Measurements from ENCODE around the gene RBBP8.
"Not testable (repeated sequence)": the region's sequence is repeated elsewhere in the genome, so short reads cannot be mapped to it uniquely, and the experiment has no call there.

The RBBP8 gene

DNA sequence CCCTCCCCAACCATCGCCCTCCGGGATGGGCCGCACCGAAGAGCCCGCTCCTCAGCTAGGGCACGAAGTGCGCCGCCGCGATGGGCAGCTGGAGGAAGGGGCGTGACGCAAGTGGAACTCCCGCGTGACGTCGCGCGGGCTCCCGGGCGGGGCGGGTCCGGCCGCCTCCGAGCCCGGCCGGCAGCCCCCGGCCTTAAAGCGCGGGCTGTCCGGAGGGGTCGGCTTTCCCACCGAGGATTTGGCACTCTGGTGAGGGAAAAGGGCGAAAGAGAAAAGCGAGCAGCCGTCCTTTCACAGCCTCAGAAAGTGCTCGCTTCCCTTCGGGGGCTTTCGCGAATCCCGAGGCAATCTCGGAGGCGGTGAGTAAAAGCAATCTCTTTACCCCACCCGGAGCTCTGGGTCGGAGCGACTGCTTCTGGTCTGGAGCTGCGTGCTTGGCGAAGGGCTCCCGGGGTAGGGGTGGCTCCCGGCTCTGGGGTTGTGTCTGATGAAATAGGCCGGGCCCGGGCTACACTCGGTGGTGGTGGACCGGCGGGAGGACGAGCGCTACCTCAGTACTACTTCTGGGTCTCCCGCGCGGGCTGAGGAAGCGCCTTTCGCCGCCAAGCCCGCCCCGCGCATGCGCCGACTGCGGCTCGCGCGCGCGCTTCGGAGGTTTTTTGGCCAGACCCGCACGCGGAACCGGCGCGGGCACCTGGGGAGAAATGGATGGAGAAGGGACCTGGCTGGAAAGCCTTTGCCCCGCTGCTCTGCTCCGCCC lies at the start of gene RBBP8:
RBBP8 (plus strand) TSS at position 123 of the 760 bp plus-strand sequence. CDS start 3,524 bp downstream, outside the sequence.
- DNase-seq: peak; percentile 79

DNA sequence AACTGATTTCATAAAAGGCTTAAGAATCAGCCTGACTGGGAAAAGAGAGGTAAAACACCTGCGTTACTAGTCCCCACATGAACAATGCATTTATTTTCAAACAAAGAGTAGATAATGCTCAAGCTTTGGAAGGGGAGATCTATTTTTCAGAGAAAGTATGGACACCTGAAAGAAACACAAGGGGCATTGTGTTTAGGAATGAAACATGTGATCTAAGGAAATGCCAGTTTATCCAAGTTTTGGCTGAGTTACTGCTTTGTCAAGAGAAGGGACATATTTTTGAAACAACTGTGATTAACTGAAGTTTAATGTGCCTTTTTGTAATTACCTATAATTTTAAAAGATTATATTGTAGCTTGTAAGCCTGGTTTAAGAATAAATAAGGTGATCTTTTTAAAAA lies 49.3 kb upstream of the RBBP8 start:
- no peak for DNase-seq

GRCh38 chr18:22885694-22886093 lies 47.4 kb upstream of the RBBP8 start:
- not testable (repeated sequence) for DNase-seq

DNA sequence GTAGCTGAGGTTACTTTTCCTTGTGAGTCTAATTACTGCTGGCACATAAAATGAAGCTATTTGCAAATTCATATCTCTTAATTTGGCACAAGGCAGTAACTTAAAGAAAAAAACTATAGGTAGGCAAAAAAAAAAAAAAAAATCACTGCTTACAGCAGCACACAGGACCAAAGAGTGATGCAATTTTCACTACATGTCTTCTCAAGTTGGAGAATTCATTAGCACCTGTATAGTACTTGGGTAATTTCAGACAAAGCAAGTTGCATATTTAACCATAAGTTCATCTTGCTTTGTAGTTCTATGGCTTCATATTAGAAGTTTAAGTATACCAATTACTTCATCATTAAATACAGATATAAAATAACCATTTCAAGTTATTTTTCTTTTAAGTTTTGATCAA lies 33.7 kb upstream of the RBBP8 start:
- DNase-seq: no peak

DNA sequence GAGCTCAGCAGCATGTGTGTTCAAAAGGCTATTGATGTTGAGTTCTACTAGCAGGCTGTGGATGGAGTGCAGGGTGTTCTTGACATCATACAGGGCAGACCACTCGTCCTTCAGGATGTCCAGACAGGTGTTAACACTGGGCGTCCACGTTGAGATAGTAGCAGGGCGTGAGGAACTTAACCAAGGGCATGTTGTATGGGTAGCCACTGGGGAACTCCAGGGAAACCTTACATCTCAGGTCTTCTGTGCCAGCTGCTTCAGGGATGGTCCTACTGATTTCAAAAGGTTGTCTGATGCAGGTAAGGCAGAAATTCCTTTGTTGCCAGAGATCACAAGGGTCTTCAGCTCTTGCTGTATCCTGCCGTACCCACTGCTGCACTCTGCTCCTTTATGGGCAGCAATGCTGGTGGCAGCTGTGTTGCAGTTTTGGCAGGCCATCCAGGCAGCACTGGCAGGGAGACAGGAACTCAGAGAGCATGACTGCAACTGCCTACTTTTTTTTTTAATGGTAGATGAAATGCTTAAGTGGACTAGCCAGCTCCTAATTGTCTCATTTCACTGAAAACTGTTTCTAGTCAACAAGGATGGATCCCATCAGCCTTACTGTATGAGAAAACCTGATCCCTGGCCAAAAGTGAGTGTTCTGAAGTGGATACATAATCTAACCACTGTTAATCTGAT lies 32.4 kb upstream of the RBBP8 start:
- DNase-seq: no peak

- no peak for DNase-seq
Observed at GRCh38 chr18:22902093-22902492, 31.0 kb upstream of the RBBP8 start.

DNA sequence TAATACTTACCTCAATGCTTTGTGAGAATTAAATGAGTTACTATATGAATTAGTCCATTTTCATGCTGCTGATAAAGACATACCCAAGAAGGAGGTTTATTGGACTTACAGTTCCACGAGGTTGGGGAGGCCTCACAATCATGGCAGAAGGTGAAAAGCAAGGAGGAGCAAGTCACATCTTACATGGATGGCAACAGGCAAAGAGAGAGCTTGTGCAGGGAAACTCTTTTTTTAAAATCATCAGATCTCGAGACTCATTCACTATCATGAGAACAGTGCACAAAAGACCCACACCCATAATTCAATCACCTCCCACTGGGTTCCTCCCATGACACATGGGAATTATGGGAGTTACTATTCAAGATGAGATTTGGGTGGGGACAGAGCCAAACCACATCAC lies 29.9 kb upstream of the RBBP8 start:
- not testable (repeated sequence) for DNase-seq

DNA sequence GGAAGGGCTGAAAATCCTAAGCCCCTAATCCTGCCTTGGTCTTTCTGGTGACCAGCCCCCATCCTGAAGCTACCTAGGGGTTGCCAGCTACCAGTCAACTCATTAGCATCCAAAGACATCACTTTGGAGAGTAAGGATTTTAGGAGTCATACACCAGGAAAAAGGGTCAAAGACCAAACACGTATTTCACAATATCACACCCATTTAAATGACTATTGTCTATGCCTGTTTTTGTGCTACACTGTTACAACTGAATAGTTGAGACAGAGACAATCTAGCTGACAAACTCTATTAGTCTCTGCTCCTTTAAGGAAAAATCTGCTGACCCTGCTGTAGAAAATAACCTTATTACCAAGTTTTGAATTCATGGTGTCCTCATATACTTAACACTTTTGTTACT lies 21.0 kb upstream of the RBBP8 start:
- DNase-seq: no peak

GRCh38 chr18:22912835-22913234 lies 20.3 kb upstream of the RBBP8 start:
- DNase-seq: no peak

GRCh38 chr18:22913861-22914260 lies 19.3 kb upstream of the RBBP8 start:
- DNase-seq: no peak

- DNase-seq: peak; percentile 82
Observed at GRCh38 chr18:22914633-22915032, 18.5 kb upstream of the RBBP8 start.

- DNase-seq: no peak
Observed at GRCh38 chr18:22915337-22915736, 17.8 kb upstream of the RBBP8 start.

GRCh38 chr18:22921772-22922171 lies 11.4 kb upstream of the RBBP8 start:
- no peak for DNase-seq

- DNase-seq: no peak
Observed at GRCh38 chr18:22924589-22924988, 8.5 kb upstream of the RBBP8 start.

DNA sequence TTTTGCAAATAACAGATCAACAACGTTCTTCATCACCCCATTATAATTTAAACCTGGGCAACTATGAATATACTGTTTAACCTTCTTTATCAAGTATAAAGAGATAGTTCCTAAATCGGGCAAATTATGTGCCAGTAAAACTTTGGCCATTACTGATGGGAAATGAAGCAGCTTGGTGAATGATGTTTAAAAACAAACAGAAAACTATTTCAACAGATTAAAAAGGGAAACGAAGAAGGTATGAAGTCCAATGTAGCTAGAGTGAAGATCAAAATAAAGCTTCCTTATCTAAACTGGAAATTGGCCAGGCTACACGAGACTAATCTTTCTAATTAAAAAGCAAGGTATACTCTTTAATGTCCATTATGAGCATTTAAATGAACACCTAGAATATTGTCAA lies 6.7 kb upstream of the RBBP8 start:
- no peak for DNase-seq

- no peak for DNase-seq
Observed at GRCh38 chr18:22928339-22928738, 4.8 kb upstream of the RBBP8 start.

DNA sequence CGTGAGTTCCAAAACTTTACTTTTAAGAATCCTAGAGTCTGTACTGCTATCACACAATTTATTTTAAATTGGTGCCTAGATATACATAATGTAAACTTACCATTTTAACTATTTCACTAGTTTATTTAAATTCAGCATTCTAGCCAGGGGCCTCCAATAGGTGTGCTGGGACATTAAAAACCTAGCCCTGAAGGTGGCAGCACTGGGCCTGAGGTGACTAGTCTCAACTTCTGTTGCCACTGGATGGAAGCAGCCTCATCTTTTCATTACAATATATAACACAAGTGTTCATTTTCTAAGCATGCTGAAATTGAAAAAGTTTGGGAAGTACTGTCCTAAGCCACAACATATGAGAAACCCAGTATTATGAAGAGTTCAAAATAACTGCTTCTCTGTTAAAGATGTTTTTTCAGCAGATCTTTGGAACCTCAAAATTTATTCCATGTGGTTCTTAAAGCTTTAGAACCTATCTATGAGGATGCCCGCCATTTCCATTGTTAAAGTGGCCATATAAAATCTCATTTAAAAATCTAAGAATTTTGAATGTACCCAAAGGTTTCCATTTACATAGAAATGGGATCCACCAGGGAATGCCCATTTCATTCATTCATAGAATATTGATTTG lies 2.9 kb upstream of the RBBP8 start:
- DNase-seq: peak; percentile 48

GRCh38 chr18:22932885-22933205 lies 283 bp upstream of the RBBP8 start:
- peak; percentile 79 for DNase-seq

GRCh38 chr18:22933966-22934423 lies 867 bp downstream of the RBBP8 start:
- DNase-seq: no peak

GRCh38 chr18:22934789-22935188 lies 1.7 kb downstream of the RBBP8 start:
- DNase-seq: no peak

GRCh38 chr18:22935431-22935830 lies 2.3 kb downstream of the RBBP8 start:
- DNase-seq: no peak

DNA sequence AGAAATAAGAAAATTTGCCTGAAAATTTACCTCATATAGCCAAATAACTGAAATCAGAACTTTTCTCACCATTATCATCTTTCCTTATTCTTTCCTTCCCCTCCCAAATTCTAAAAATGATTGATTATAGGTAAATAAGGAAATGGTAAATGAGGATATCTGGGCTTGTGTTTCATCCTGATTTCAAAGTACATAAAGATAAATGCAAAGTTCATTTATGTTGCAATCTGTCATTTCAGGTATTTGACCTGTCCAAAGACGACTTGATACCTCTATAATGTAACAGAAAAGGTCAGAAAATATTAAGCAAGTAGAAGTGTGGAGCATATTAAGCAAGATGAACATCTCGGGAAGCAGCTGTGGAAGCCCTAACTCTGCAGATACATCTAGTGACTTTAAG lies 3.4 kb downstream of the RBBP8 start:
- no peak for DNase-seq

- no peak for DNase-seq
Observed at GRCh38 chr18:22939649-22940048, 6.5 kb downstream of the RBBP8 start.

DNA sequence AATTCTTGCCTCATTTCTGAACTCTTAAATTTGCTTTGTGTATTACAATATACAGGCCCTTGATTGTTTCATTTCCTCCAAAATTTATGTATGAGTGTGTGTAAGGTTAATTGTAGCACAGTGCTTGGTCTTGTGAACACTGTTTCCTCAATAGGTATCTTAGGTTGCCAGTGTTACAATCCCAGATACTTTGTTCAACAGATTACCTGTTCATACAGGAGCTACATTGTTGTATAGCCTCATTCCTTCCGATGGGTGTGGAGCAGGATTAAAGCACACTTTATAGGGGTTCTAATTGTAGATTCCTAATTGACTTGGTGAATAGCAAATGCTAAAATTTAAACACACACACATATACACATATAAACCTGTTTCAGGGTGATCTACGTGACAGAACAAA lies 10.7 kb downstream of the RBBP8 start:
- DNase-seq: no peak

Measured in kidney glomerular epithelial cell (primary cell).